HG03520 (cell line): ENCODE results near the gene CLEC2B.

Source experiments
- ATAC-seq: cut with Tn5 transposase; IDR thresholded peaks from one replicate; pipeline ENCODE4 v1.9.1; 2021; ENCODE audit warnings: mild to moderate bottlenecking, moderate library complexity; ENCODE audit not compliant: unreplicated experiment

CLEC2B gene

GRCh38 chr12:9810671-9811070, 58.5 kb downstream of the CLEC2B start:
- no peak for ATAC-seq

GRCh38 chr12:9809866-9810265, 59.3 kb downstream of the CLEC2B start:
- ATAC-seq = no peak

GRCh38 chr12:9809338-9809737, 59.8 kb downstream of the CLEC2B start:
- no peak for ATAC-seq

GRCh38 chr12:9808504-9808903, 60.6 kb downstream of the CLEC2B start:
- ATAC-seq = no peak

- no peak for ATAC-seq
These were observed 62.4 kb downstream of the CLEC2B start for GRCh38 chr12:9806714-9807113.

- ATAC-seq = no peak
These were observed 63.3 kb downstream of the CLEC2B start for GRCh38 chr12:9805883-9806282.
